ENCODE measurements around the gene PISD. TPM values are rescaled to one million over a fixed set of nuclear protein-coding genes. Genes with fewer than 3 reads are reported as not detected.

Gene PISD
- total and polyA plus RNA-seq, 2 donors (not counting 3 experiments of a cell fraction or from before 2014, with no cell fraction given): 53.4 to 58.0 TPM

DNA sequence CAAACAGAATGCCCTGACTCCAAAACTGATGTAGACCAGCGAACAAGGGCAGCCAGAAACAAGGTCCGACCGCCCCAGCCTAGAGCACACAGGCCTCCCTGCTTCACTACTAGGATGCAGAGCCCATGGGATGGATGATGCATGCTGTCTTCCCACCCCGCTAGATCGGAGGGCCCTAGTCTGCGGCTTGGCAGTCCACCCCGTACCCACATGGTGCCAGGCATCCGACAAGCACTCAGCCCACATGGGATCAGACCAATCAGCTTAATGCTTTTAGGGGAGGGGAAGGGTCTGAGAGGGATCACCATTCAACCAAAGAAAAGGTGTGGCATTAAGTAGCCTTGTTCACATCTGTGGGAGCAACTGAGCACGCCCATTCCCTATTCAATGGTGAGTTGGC is 30.6 kb downstream of the PISD start:
- no peak for TF ChIP-seq POLR2A (IDR thresholded peaks at IDR 0.05; ENCODE audit: low read depth, low read length)
- TF ChIP-seq FOS (IDR thresholded peaks at IDR 0.05; ENCODE audit: borderline replicate concordance, insufficient read depth, low read length): no peak
- no peak for TF ChIP-seq GATA2 (IDR thresholded peaks at IDR 0.05; ENCODE audit: insufficient read depth, insufficient read length, low read depth, low read length)
- TF ChIP-seq, protein P1, sequence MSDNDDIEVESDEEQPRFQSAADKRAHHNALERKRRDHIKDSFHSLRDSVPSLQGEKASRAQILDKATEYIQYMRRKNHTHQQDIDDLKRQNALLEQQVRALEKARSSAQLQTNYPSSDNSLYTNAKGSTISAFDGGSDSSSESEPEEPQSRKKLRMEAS (IDR thresholded peaks at IDR 0.05; ENCODE audit: insufficient read depth, insufficient read length): no peak
- TF ChIP-seq JUN (IDR thresholded peaks at IDR 0.05; ENCODE audit: borderline replicate concordance, insufficient read depth, insufficient read length, low read depth): no peak
- TF ChIP-seq EZH2 (IDR thresholded peaks at IDR 0.05; ENCODE audit: borderline replicate concordance, low read depth, low read length, severe bottlenecking): no peak
- no peak for TF ChIP-seq POLR2AphosphoS5 (IDR thresholded peaks at IDR 0.05; ENCODE audit: insufficient read depth, low read depth, low read length)
- no peak for TF ChIP-seq CTCF (IDR thresholded peaks at IDR 0.05; ENCODE audit: extremely low read depth in 1 of 2, insufficient read depth in 1 of 2, low read depth in 1 of 2, low read length in 2 of 2)
- no peak for TF ChIP-seq MYC (IDR thresholded peaks at IDR 0.05; ENCODE audit: low read depth, low read length)
- dilution Hi-C loops (cut with MboI; ENCODE audit: extremely low pct_ligation_motif_present, low sequenced_read_pairs) (no loop called here), intact Hi-C loops (cut with micrococcal nuclease) (loop anchor here (2.0 kb wide), 3 partner anchors 135 to 285 kb away; partner anchors contain the start of genes EIF4ENIF1, PATZ1 and SFI1)
- ChIA-PET POLR2A (no interaction called here), CTCF (interaction anchor here (1.4 to 11.3 kb wide), 5 partner anchors 15 to 180 kb away, joined by 4 to 216 read pairs (median 5); partner anchors contain the start of gene DEPDC5)
- H3K36me3 ChIP-seq (ENCODE audit: control insufficient read depth in 2 of 2, extremely low read depth in 1 of 2, insufficient read depth in 2 of 2, low read length in 2 of 2): no peaks in the 10 kb centered on the region
- no peaks in the 10 kb centered on the region for H3K27me3 ChIP-seq (ENCODE audit: control insufficient read depth in 2 of 2, insufficient read depth in 2 of 2, low read length in 2 of 2)
- H3K27ac ChIP-seq (ENCODE audit: insufficient read depth, low read depth, low read length): peak overlapping the region; percentile 81
- BruUV-seq (replicated peaks): no TSS peak
- H3K4me3 ChIP-seq (replicated peaks in 1 of 3; ENCODE audit: insufficient read depth in 1 of 3, low read depth in 1 of 3, low read length in 3 of 3): peak overlapping the region in 1 of 3 experiments; percentile 42
- H4K20me1 ChIP-seq (replicated peaks; ENCODE audit: control insufficient read depth, extremely low read depth, insufficient read depth, low read length): no peaks in the 10 kb centered on the region
- peak overlapping the region; percentile 33 for H3K4me2 ChIP-seq (ENCODE audit: insufficient read depth, low read length)
- H2AFZ ChIP-seq (ENCODE audit: low read depth, low read length): no peak overlapping the region
- H3K9me1 ChIP-seq (replicated peaks; ENCODE audit: control insufficient read depth, extremely low read depth, insufficient read depth, low read length): no peaks in the 10 kb centered on the region
- H3K4me1 ChIP-seq (ENCODE audit: control insufficient read depth, extremely low read depth, insufficient read depth, low read length): peaks cover 30% of the 10 kb centered on the region
- FAIRE-seq (no peak), DNase-seq (ENCODE audit: low read depth, low spot score) (no peak)
- H3K79me2 ChIP-seq (ENCODE audit: control insufficient read depth, insufficient read depth, low read length): peaks cover 52% of the 10 kb centered on the region
- peak overlapping the region; percentile 85 for H3K9ac ChIP-seq (replicated peaks; ENCODE audit: extremely low read depth, insufficient read depth, low read length)
- no peaks in the 10 kb centered on the region for H3K9me3 ChIP-seq (replicated peaks; ENCODE audit: control insufficient read depth, insufficient read depth, low read length)
